Measurements from ENCODE around the gene WNT3.

GRCh38 chr17:46803544-46803943 is 14.9 kb downstream of the WNT3 start:
- TF ChIP-seq CTCF (IDR thresholded peaks at IDR 0.05) (no peak), EZH2 (IDR thresholded peaks at IDR 0.05) (no peak)

All from neural progenitor cell (in vitro differentiated cells).